IPS DF 6.9 (cell line): ENCODE measurements around the gene PTPRS.

ENCODE experiments used
- DNase-seq: peaks from one replicate; pipeline ENCODE4 v3.0.0-alpha.2; 2013; ENCODE audit warnings: low read depth, low spot score
- H3K27ac ChIP-seq: one replicate; pipeline ENCODE4 v1.5.1; 2013; ENCODE audit warnings: low read length, control low read depth
- H3K27me3 ChIP-seq: 2 replicates; pipeline ENCODE4 v1.6.1; 2013; ENCODE audit warnings: mild to moderate bottlenecking, low read length; ENCODE audit not compliant: control insufficient read depth, insufficient read depth
- H3K36me3 ChIP-seq: 2 replicates; pipeline ENCODE4 v1.6.1; 2013; ENCODE audit warnings: low read length; ENCODE audit not compliant: control insufficient read depth, insufficient read depth
- H3K4me1 ChIP-seq: 2 replicates; pipeline ENCODE4 v1.6.1; 2013; ENCODE audit warnings: low read length; ENCODE audit not compliant: control insufficient read depth, insufficient read depth
- H3K4me3 ChIP-seq: 2 replicates; pipeline ENCODE4 v1.5.1; 2013; ENCODE audit warnings: mild to moderate bottlenecking, low read length
- H3K9me3 ChIP-seq: 2 replicates; pipeline ENCODE4 v1.6.1; 2013; ENCODE audit warnings: low read length, inconsistent platforms; ENCODE audit not compliant: control insufficient read depth, insufficient read depth
- WGBS: extraction: QIAGEN DNeasy Blood & Tissue Kit; methylation state at CpG from one replicate; pipeline ENCODE4 v1.1.7; 2013; ENCODE audit warnings: mixed read lengths, missing lambda C conversion rate; ENCODE audit not compliant: insufficient read length, insufficient coverage; 5-methylcytosine and 5-hydroxymethylcytosine counted together

Gene PTPRS

DNA sequence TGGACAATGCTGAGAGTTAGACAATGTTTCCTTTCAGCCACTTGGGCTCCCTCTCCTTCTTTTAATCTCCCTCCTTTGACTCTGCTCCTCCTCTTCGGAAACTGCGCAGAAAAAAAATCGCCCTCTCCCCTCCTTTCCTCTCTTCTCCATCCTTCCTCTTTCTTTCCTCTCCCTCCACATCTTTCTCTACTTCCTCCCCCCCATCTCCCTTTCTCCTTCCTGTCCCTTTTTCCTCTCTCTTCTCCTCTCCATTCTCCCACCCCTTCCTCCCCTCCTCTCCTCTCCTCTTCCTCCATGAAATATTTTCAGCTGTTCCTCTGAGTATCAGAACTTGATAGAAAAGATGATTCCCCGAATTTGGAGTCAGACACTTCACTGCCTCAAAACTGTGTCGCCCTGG lies 15.1 kb upstream of the PTPRS start:
- DNase-seq = no peak
- Histone ChIP-seq H3K27me3 (no peaks in the 10 kb centered on the region), H3K9me3 (no peaks in the 10 kb centered on the region), H3K36me3 (no peaks in the 10 kb centered on the region), H3K27ac (no peak overlapping the region), H3K4me3 (no peak overlapping the region), H3K4me1 (0 out of 2 replicates have a peak, but pooled peaks cover 1% of the 10 kb centered on the region)
- 96% methylated on average over 2 of the region's 5 CpGs for WGBS

DNA sequence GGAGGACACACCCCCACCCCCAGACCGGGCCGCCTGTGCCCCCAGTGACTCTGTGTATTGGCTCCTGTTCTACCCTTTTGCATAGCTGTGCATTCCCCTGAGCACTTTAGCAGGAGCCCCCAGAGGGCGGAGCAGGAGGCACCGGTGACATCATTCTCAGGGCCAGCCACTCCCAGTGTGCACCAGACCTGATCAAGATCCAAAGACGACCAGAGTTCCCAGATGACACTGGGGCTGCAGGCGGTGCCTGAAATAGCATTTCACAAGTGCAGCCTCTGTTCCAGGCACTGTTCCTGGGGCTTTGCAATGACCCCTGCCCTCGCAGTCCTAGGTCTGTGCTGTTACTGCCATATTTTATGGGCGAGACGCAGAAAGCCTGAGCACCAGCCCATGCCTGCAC lies 14.5 kb upstream of the PTPRS start:
- 0 out of 2 replicates have a peak, but pooled peaks cover 1% of the 10 kb centered on the region for H3K4me1 ChIP-seq
- WGBS = no CpG with 5 or more reads among the region's 9 CpGs
- H3K4me3 ChIP-seq = no peak overlapping the region
- H3K9me3 ChIP-seq = no peaks in the 10 kb centered on the region
- H3K27ac ChIP-seq = no peak overlapping the region
- DNase-seq = no peak
- no peaks in the 10 kb centered on the region for H3K36me3 ChIP-seq
- no peaks in the 10 kb centered on the region for H3K27me3 ChIP-seq

DNA sequence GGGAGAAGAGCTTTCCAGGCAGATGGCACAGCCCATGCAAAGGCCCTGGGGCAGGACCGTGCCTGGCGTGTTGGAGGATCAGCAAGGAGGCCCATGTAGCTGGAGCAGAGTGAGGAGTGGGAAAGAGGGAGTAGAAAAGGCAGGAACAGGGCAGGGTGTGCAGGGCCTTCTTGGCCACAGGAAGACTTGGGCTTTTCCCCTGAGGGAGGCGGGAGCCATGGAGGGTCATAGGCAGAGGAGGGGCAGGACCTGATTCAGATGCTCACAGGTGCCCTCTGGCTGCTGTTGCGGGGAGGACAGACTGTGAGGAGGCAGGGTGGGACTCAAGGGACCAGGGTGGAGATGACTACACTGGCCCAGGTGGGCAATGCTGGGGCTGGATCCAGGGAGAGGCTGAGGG lies 13.8 kb upstream of the PTPRS start:
- no peak overlapping the region for H3K27ac ChIP-seq
- no CpG with 5 or more reads among the region's 4 CpGs for WGBS
- 0 out of 2 replicates have a peak, but pooled peaks cover 1% of the 10 kb centered on the region for H3K4me1 ChIP-seq
- H3K4me3 ChIP-seq = no peak overlapping the region
- H3K36me3 ChIP-seq = no peaks in the 10 kb centered on the region
- H3K9me3 ChIP-seq = no peaks in the 10 kb centered on the region
- H3K27me3 ChIP-seq = no peaks in the 10 kb centered on the region
- DNase-seq = no peak

DNA sequence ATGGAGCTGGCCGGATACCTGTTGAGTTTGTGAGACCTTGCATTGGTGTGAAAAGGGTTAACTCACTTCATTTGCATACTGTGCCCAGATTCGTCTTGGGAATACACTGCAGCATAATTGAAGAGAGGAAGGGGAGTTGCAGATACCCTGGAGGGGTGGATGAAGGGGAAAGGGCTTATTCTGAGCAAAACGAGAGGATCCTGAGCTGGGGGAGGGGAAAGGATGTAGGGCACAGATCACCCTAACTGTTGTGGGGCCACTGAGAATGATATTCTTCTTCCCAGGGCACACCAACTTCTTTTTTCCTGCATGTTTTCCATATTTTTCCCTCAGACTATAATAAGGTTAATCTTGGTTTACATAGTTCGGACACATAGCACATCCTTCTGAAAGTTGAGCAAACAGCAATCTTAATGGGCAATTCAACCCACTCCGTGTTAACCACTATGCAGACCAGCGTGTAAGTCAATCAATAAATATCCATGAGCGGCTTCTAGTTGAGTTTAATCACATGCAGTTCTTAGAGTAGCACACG lies 11.7 kb upstream of the PTPRS start:
- WGBS = no CpG with 5 or more reads among the region's 8 CpGs
- no peak for DNase-seq
- Histone ChIP-seq H3K9me3 (no peaks in the 10 kb centered on the region), H3K27me3 (no peaks in the 10 kb centered on the region), H3K4me3 (no peak overlapping the region), H3K4me1 (0 out of 2 replicates have a peak, but pooled peaks cover 1% of the 10 kb centered on the region), H3K36me3 (no peaks in the 10 kb centered on the region), H3K27ac (no peak overlapping the region)

DNA sequence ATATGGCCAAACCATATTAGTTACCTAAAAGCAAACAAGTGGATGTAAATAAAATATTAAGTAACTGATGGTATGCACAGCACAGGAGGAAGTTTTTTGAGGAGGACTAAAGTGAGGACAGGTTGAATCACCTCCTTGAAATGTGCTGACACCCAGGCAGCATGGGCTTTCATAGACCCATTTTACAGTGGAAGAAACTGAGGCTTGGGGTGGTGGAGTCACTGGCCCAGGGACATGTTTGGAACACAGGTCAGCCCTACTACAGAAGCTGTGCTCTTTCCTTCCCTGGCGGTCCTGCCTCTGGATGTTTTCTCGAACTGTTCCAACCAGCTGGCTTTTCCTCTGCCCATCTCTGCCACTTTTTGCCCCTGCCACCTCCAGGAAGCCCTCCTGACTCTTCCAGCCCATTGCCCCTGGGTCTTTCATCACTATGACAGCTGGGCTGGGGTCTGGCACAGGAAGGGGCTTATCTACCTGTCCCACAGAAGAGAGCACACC lies 11.2 kb upstream of the PTPRS start:
- H3K4me1 ChIP-seq = 0 out of 2 replicates have a peak, but pooled peaks cover 1% of the 10 kb centered on the region
- H3K9me3 ChIP-seq = no peaks in the 10 kb centered on the region
- no peak for DNase-seq
- H3K27me3 ChIP-seq = no peaks in the 10 kb centered on the region
- no CpG with 5 or more reads among the region's 2 CpGs for WGBS
- H3K27ac ChIP-seq = no peak overlapping the region
- no peaks in the 10 kb centered on the region for H3K36me3 ChIP-seq
- no peak overlapping the region for H3K4me3 ChIP-seq

DNA sequence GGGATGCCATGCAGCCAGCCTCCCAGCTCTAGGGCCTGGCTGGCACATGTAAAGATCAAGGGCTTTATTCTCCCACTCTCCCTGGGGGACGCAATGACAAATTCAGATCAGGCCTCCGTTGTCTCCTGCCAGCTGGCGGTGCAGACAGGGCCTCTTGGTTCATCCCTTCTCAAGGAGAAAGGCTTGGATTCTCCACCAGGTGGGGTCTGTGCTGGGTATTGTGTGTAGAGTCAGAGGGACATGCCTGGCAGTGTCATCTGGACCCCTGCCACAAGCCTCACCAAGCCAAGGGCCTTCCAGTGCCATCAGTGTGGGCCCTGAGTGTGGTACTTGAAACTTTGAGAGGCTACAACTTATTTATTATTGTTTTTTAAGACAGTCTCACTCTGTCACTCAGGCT lies 8.4 kb upstream of the PTPRS start:
- no peak for DNase-seq
- Histone ChIP-seq H3K4me1 (peaks cover 3% of the 10 kb centered on the region; the same call in 1 of the 2 replicates), H3K4me3 (no peak overlapping the region), H3K27ac (no peak overlapping the region), H3K9me3 (no peaks in the 10 kb centered on the region), H3K36me3 (no peaks in the 10 kb centered on the region), H3K27me3 (peaks cover 2% of the 10 kb centered on the region; the same call in 1 of the 2 replicates)
- WGBS = no CpG with 5 or more reads among the region's 3 CpGs

DNA sequence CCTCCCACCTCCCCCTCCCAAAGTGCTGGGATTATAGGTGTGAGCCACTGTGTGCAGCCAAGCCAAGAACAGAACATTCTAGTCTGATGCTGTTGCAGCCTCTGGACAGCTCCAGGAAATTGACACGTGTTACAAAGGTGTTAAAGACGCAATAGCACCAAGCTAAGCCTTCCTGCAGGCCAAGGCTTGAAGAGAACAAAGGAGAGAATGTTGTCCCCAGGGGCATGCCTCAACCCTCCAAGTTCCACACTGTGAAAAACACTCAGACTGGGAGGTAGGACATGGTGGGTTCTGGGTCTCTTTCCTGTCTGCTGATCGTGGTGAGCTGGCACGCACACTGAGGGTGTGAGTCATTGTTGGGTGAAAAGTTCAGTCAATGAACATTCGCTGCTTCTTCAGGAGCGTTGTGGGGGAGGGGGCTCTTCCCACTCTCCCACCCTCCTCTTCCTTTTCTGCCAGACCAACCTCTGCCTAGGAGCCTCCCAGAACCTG lies 5.3 kb upstream of the PTPRS start:
- H3K27me3 ChIP-seq = peaks cover 8% of the 10 kb centered on the region; the same call in 1 of the 2 replicates
- H3K36me3 ChIP-seq = no peaks in the 10 kb centered on the region
- DNase-seq = no peak
- peaks cover 2% of the 10 kb centered on the region; the same call in 1 of the 2 replicates for H3K4me1 ChIP-seq
- WGBS = no CpG with 5 or more reads among the region's 6 CpGs
- H3K9me3 ChIP-seq = no peaks in the 10 kb centered on the region
- H3K4me3 ChIP-seq = no peak overlapping the region
- H3K27ac ChIP-seq = no peak overlapping the region

DNA sequence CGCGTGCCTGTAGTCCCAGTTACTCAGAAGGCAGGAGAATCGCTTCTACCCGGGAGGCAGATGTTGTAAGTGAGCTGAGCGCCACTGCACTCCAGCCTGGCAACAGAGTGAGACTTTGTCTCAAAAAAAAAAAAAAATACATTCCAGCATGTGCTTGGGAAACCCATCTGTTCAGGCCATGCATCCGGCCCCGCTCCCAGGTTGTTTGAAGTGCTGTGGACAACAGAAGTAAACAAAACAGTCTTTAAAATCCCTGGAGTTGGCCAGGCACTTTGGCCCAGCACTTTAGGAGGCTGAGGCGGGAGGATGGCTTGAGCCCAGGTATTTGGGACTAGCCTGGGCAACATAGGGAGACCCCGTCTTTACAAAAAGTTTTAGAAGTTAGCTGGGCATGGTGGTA lies 3.2 kb upstream of the PTPRS start:
- H3K4me1 ChIP-seq = peaks cover 2% of the 10 kb centered on the region; the same call in 1 of the 2 replicates
- DNase-seq = no peak
- H3K36me3 ChIP-seq = no peaks in the 10 kb centered on the region
- no CpG with 5 or more reads among the region's 9 CpGs for WGBS
- H3K27ac ChIP-seq = no peak overlapping the region
- H3K4me3 ChIP-seq = no peak overlapping the region
- H3K9me3 ChIP-seq = no peaks in the 10 kb centered on the region
- H3K27me3 ChIP-seq = peaks cover 8% of the 10 kb centered on the region; the same call in 1 of the 2 replicates

DNA sequence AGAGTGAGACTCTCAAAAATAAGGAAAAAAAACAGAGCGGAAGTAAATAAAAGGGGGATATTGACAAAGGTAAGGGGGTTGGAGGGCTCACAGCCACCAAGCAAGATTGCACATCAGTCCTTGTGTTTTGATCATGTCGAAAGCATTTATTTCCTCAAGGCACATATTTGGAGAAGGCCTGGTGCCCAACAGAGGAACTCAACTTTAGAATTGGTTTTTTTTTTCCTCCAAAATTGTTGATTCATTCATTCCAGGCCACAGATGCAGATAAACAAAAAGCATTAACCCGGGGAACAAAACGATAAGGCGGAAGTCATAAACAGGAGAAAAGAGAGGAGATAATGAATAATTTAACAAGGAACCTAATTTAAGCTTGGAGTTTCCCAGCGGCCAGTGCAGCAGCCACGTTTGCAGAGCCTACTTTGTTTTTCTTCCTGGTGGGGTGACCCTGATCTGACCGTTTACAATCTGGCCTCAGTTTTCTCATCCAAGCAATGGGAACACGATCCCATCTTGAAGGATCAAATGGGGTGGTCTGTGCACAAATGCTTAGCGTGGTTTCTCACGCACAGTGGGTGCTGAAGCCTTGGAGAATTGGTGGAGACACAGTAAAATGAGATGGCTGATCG lies 2.1 kb upstream of the PTPRS start:
- Histone ChIP-seq H3K4me1 (peaks cover 4% of the 10 kb centered on the region; the same call in 1 of the 2 replicates), H3K36me3 (no peaks in the 10 kb centered on the region), H3K27ac (no peak overlapping the region), H3K27me3 (peaks cover 8% of the 10 kb centered on the region; the same call in 1 of the 2 replicates), H3K9me3 (no peaks in the 10 kb centered on the region), H3K4me3 (no peak overlapping the region)
- no peak for DNase-seq
- WGBS = no CpG with 5 or more reads among the region's 12 CpGs

DNA sequence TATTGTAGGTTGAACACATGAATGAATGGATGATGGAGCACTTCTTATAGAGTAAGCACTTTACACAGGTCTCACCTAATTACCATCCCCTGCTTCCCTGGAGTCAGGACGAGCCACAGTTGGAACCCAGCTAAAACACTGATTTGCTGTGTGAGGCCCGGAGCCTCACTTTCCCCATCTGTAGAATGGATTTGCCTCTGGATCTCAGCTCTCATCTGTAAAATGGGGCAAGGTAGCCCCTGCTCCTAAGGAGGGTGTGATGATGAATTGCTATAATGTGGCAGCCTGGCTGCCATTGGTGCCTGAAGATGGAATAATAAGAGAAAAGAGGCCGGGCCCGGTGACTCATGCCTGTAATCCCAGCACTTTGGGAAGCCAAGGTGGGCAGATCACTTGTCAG lies 1.4 kb upstream of the PTPRS start:
- no peaks in the 10 kb centered on the region for H3K9me3 ChIP-seq
- peaks cover 8% of the 10 kb centered on the region for H3K4me1 ChIP-seq
- no peaks in the 10 kb centered on the region for H3K36me3 ChIP-seq
- no peak overlapping the region for H3K4me3 ChIP-seq
- no CpG with 5 or more reads among the region's 4 CpGs for WGBS
- no peak for DNase-seq
- H3K27ac ChIP-seq = no peak overlapping the region
- H3K27me3 ChIP-seq = peaks cover 8% of the 10 kb centered on the region; the same call in 1 of the 2 replicates
